ENCODE measurements around the gene TRIM47.
A peak's percentile ranks its signal among the peaks of the same experiment; 100 is the strongest.

DNA sequence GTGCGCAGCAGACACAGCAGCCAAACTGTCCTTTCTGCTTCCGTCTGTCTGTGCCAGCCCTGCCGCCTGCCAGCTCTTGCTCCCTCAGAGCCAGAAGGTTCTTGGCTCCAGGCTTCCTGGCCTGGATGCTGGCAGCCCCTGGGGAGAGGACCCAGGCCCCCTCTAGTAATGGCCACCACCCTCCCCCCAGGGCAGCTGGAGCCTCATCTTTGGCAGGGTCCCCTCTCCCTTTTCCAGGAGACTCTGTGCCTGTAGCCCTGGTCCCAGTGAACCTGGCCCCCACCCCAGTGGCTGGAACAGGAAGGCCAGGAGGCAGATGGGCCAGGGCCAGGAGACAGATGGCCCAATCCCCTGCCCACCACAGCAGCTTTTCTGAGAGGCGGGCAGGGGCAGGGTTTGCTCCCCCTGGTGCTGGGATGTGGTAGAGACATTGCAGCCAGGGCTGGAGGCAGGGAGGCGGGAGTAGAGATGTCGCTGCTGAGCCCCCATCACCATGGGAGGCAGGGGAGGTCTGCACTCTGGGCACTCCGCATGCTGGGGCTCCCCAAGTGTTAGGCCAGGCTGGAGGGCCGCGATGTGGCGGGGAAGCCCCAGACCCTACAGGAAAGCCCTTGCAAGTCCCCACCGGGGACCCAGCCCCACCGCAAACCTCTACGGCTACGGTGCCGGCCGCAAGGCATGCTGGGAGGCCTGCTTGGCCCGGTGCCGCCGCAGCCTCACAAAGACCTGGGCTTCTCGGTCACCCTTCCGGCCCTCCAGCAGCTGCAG lies 50.9 kb downstream of the TRIM47 start:
- TF ChIP-seq, protein P1, sequence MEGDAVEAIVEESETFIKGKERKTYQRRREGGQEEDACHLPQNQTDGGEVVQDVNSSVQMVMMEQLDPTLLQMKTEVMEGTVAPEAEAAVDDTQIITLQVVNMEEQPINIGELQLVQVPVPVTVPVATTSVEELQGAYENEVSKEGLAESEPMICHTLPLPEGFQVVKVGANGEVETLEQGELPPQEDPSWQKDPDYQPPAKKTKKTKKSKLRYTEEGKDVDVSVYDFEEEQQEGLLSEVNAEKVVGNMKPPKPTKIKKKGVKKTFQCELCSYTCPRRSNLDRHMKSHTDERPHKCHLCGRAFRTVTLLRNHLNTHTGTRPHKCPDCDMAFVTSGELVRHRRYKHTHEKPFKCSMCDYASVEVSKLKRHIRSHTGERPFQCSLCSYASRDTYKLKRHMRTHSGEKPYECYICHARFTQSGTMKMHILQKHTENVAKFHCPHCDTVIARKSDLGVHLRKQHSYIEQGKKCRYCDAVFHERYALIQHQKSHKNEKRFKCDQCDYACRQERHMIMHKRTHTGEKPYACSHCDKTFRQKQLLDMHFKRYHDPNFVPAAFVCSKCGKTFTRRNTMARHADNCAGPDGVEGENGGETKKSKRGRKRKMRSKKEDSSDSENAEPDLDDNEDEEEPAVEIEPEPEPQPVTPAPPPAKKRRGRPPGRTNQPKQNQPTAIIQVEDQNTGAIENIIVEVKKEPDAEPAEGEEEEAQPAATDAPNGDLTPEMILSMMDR (IDR thresholded peaks at IDR 0.05), result peak; percentile 46 to 63 (median 56)
- TF ChIP-seq POLR2A (IDR thresholded peaks at IDR 0.05), result no peak
